Tibial nerve (tissue), 4 donors: Measurements from ENCODE around the gene PTBP3. TPM values are rescaled to one million over a fixed set of nuclear protein-coding genes. Genes with fewer than 3 reads are reported as not detected.

Experiments used
- DNase-seq, 2 donors: peaks; one replicate each; pipeline ENCODE4 v3.0.0-alpha.2; 2019; ENCODE audit warnings: low spot score in 2 of 2
- H3K27ac ChIP-seq, 4 donors: fragments of 200-600 bp; sonication (generic) in 3 of 4; one replicate each; pipeline ENCODE4 v1.5.1; 2017 to 2019; ENCODE audit warnings: mild to moderate bottlenecking in 1 of 4
- H3K27me3 ChIP-seq, 2 donors: fragments of 200-600 bp; sonication (generic) in 1 of 2; one replicate each; pipeline versions ENCODE4 v1.5.1 to v1.6.0; 2017 to 2019
- H3K36me3 ChIP-seq, 3 donors: fragments of 200-600 bp; sonication (generic); one replicate each; pipeline ENCODE4 v1.5.1; 2018 to 2019
- H3K4me1 ChIP-seq, 4 donors: fragments of 200-600 bp; sonication (generic) in 3 of 4; one replicate each; pipeline ENCODE4 v1.5.1; 2017 to 2019
- H3K4me3 ChIP-seq, 4 donors: fragments of 200-600 bp; sonication (generic) in 3 of 4; one replicate each; pipeline ENCODE4 v1.5.1; 2017 to 2019; ENCODE audit warnings: mild to moderate bottlenecking in 1 of 4, moderate library complexity in 1 of 4
- H3K9me3 ChIP-seq, 4 donors: fragments of 200-600 bp; sonication (generic) in 3 of 4; one replicate each; pipeline ENCODE4 v1.5.1; 2017 to 2019
- CTCF ChIP-seq, 5 experiments: fragments of 200-600 bp in 3 of 5; fragments of 450-650 bp in 2 of 5; sonication (generic) in 3 of 5; IDR thresholded peaks; one replicate each; pipeline ENCODE4 v1.5.1; 2016 to 2019; ENCODE audit warnings: antibody characterized with exemption in 5 of 5, mild to moderate bottlenecking in 3 of 5, moderate library complexity in 2 of 5
- EP300 ChIP-seq, 2 donors: sonication (generic); formaldehyde crosslinking; IDR thresholded peaks; one replicate each; pipeline ENCODE4 v1.6.1; 2017; ENCODE audit warnings: antibody characterized with exemption in 2 of 2, mild to moderate bottlenecking in 1 of 2
- POLR2A ChIP-seq, 2 donors: fragments of 450-650 bp; IDR thresholded peaks; one replicate each; pipeline ENCODE4 v1.6.1; 2017; ENCODE audit warnings: antibody characterized with exemption in 2 of 2, mild to moderate bottlenecking in 2 of 2, moderate library complexity in 2 of 2
- WGBS, 2 donors: methylation state at CpG; one replicate each; pipeline ENCODE4 v1.1.5; 2018; 5-methylcytosine and 5-hydroxymethylcytosine counted together
- total RNA-seq, 4 donors: library from RNA; depleted of rRNA; stranded (reverse); fragments of >200 nt; gene quantifications; one replicate each; pipeline ENCODE4 v1.1.0, GENCODE V29; 2016

PTBP3 gene
- total RNA-seq, 4 donors from 2014 or later, result 25.9 to 46.5 (median 31.8) TPM

- no peak overlapping the region for H3K4me3 ChIP-seq
- no peak for DNase-seq
- H3K27me3 ChIP-seq, result no peaks in the 10 kb centered on the region
- no peaks in the 10 kb centered on the region for H3K9me3 ChIP-seq
- no peaks in the 10 kb centered on the region for H3K4me1 ChIP-seq
- H3K27ac ChIP-seq, result no peak overlapping the region
- no peaks in the 10 kb centered on the region for H3K36me3 ChIP-seq
- TF ChIP-seq EP300 (IDR thresholded peaks at IDR 0.05), result no peak
- TF ChIP-seq POLR2A (IDR thresholded peaks at IDR 0.05), result no peak
- TF ChIP-seq CTCF (IDR thresholded peaks at IDR 0.05), result no peak
- WGBS, 2 donors, result 96 to 97% methylated on average over 1 of the region's 1 CpG
These were observed 144.5 kb downstream of the PTBP3 start for GRCh38 chr9:112188884-112189283.

GRCh38 chr9:112187404-112187803, 146.0 kb downstream of the PTBP3 start:
- H3K9me3 ChIP-seq, result no peaks in the 10 kb centered on the region
- WGBS, 2 donors, result 81 to 86% methylated on average over 4 of the region's 4 CpGs
- H3K4me1 ChIP-seq, result no peaks in the 10 kb centered on the region
- no peak overlapping the region for H3K4me3 ChIP-seq
- H3K27me3 ChIP-seq, result no peaks in the 10 kb centered on the region
- H3K36me3 ChIP-seq, result no peaks in the 10 kb centered on the region
- H3K27ac ChIP-seq, result no peak overlapping the region
- no peak for TF ChIP-seq POLR2A (IDR thresholded peaks at IDR 0.05)
- TF ChIP-seq CTCF (IDR thresholded peaks at IDR 0.05), result no peak
- TF ChIP-seq EP300 (IDR thresholded peaks at IDR 0.05), result no peak
- DNase-seq, result no peak

- DNase-seq, result no peak
- H3K27me3 ChIP-seq, result no peaks in the 10 kb centered on the region
These were observed 146.7 kb downstream of the PTBP3 start for GRCh38 chr9:112186695-112187094.

GRCh38 chr9:112184946-112185345, 148.5 kb downstream of the PTBP3 start:
- no peak overlapping the region for H3K27ac ChIP-seq
- WGBS, 2 donors, result 86 to 93% methylated on average over 2 of the region's 2 CpGs
- H3K36me3 ChIP-seq, result no peaks in the 10 kb centered on the region
- H3K4me3 ChIP-seq, result no peak overlapping the region
- no peak for DNase-seq
- H3K27me3 ChIP-seq, result no peaks in the 10 kb centered on the region
- peaks cover 0 to 7% (median 0%) of the 10 kb centered on the region in 4 donors for H3K4me1 ChIP-seq
- H3K9me3 ChIP-seq, result no peaks in the 10 kb centered on the region
- TF ChIP-seq EP300 (IDR thresholded peaks at IDR 0.05) (no peak), CTCF (IDR thresholded peaks at IDR 0.05) (no peak), POLR2A (IDR thresholded peaks at IDR 0.05) (no peak)

More at GRCh38 chr9:112186695-112187094, 146.7 kb downstream of the PTBP3 start:
- Histone ChIP-seq H3K36me3 (no peaks in the 10 kb centered on the region), H3K9me3 (no peaks in the 10 kb centered on the region), H3K4me3 (no peak overlapping the region), H3K4me1 (no peaks in the 10 kb centered on the region), H3K27ac (no peak overlapping the region)
- WGBS, 2 donors, result 94 to 96% methylated on average over 4 of the region's 4 CpGs
- TF ChIP-seq CTCF (IDR thresholded peaks at IDR 0.05) (no peak), POLR2A (IDR thresholded peaks at IDR 0.05) (no peak), EP300 (IDR thresholded peaks at IDR 0.05) (no peak)

- Histone ChIP-seq H3K27me3 (no peaks in the 10 kb centered on the region), H3K27ac (no peak overlapping the region), H3K4me1 (peaks cover 0 to 7% (median 0%) of the 10 kb centered on the region in 4 donors), H3K9me3 (no peaks in the 10 kb centered on the region), H3K4me3 (no peak overlapping the region), H3K36me3 (no peaks in the 10 kb centered on the region)
- 85 to 88% methylated on average over 3 of the region's 3 CpGs for WGBS, 2 donors
- DNase-seq, result no peak
- TF ChIP-seq CTCF (IDR thresholded peaks at IDR 0.05) (no peak), EP300 (IDR thresholded peaks at IDR 0.05) (no peak), POLR2A (IDR thresholded peaks at IDR 0.05) (no peak)
These were observed 149.2 kb downstream of the PTBP3 start for GRCh38 chr9:112184221-112184620.
